GM23338 (cell line): ENCODE measurements around the gene ZCCHC2. TPM values are rescaled to one million over a fixed set of nuclear protein-coding genes. Genes with fewer than 3 reads are reported as not detected.

Source experiments
- ATAC-seq: fragments of 200-7000 bp; cut with Tn5 transposase; 3 replicates; pipeline ENCODE4 v1.9.1; 2020
- DNase-seq: peaks from one replicate; pipeline ENCODE4 v3.0.0-alpha.2; 2015; ENCODE audit warnings: low spot score
- H2AFZ ChIP-seq: fragments of 200-600 bp; sonication (generic); 2 replicates; pipeline ENCODE4 v1.8.0; 2016; ENCODE audit warnings: antibody characterized with exemption, mild to moderate bottlenecking, moderate library complexity
- H3F3A ChIP-seq: fragments of 200-600 bp; sonication (generic); replicated peaks from 2 replicates; pipeline ENCODE4 v1.8.0; 2017; ENCODE audit warnings: antibody characterized with exemption, mixed run types, low read depth
- H3K27ac ChIP-seq: fragments of 200-600 bp; sonication (generic); 2 replicates; pipeline ENCODE4 v1.6.1; 2016; ENCODE audit warnings: low read depth
- H3K27me3 ChIP-seq: fragments of 200-600 bp; sonication (generic); 2 replicates; pipeline ENCODE4 v1.8.0; 2016; ENCODE audit warnings: mild to moderate bottlenecking, mixed run types, moderate library complexity; ENCODE audit not compliant: insufficient read depth
- H3K36me3 ChIP-seq: fragments of 200-600 bp; sonication (generic); 2 replicates; pipeline ENCODE4 v1.8.0; 2016; ENCODE audit warnings: mild to moderate bottlenecking; ENCODE audit not compliant: insufficient read depth
- H3K4me1 ChIP-seq: fragments of 200-600 bp; sonication (generic); 2 replicates; pipeline ENCODE4 v1.8.0; 2016; ENCODE audit warnings: mild to moderate bottlenecking, moderate library complexity; ENCODE audit not compliant: insufficient read depth
- H3K4me2 ChIP-seq: fragments of 200-600 bp; sonication (generic); 2 replicates; pipeline ENCODE4 v1.7.1; 2017; ENCODE audit warnings: mixed run types
- H3K4me3 ChIP-seq: fragments of 200-600 bp; sonication (generic); 2 replicates; pipeline ENCODE4 v1.6.1; 2016; ENCODE audit warnings: mixed run types
- H3K79me2 ChIP-seq: fragments of 200-600 bp; sonication (generic); replicated peaks from 2 replicates; pipeline ENCODE4 v1.8.0; 2017; ENCODE audit warnings: mild to moderate bottlenecking; ENCODE audit not compliant: insufficient read depth
- H3K9me2 ChIP-seq: fragments of 200-600 bp; sonication (generic); 2 replicates; pipeline ENCODE4 v1.8.0; 2017; ENCODE audit not compliant: insufficient read depth
- H4K20me1 ChIP-seq: fragments of 200-600 bp; sonication (generic); replicated peaks from 2 replicates; pipeline ENCODE4 v1.8.0; 2017; ENCODE audit warnings: mild to moderate bottlenecking; ENCODE audit not compliant: insufficient read depth
- H3K27ac Mint-ChIP-seq: 2 replicates; pipeline ENCODE4 v1.8.0; 2020; ENCODE audit warnings: inconsistent platforms, mild to moderate bottlenecking, moderate library complexity, mixed read lengths
- H3K27me3 Mint-ChIP-seq: 3 replicates; pipeline ENCODE4 v1.8.0; 2022; ENCODE audit warnings: low read depth, mild to moderate bottlenecking, moderate library complexity, mixed read lengths, inconsistent platforms; ENCODE audit not compliant: insufficient read depth, poor library complexity
- H3K36me3 Mint-ChIP-seq: 3 replicates; pipeline ENCODE4 v1.8.0; 2021; ENCODE audit warnings: low read depth, mild to moderate bottlenecking, inconsistent platforms, moderate library complexity, mixed read lengths
- H3K4me1 Mint-ChIP-seq: 3 replicates; pipeline ENCODE4 v1.8.0; 2020; ENCODE audit warnings: mild to moderate bottlenecking, inconsistent platforms, mixed read lengths
- H3K4me3 Mint-ChIP-seq: 3 replicates; pipeline ENCODE4 v1.8.0; 2021; ENCODE audit warnings: moderate library complexity, mild to moderate bottlenecking, inconsistent platforms, mixed read lengths
- H3K9me3 Mint-ChIP-seq: 3 replicates; pipeline ENCODE4 v1.8.0; 2020; ENCODE audit warnings: moderate library complexity, mild to moderate bottlenecking, inconsistent platforms, mixed read lengths
- ETS1 ChIP-seq: IDR thresholded peaks from 2 replicates; pipeline ENCODE4 v1.6.1; 2016; ENCODE audit warnings: antibody characterized with exemption
- EZH2 ChIP-seq: fragments of 200-600 bp; sonication (generic); IDR thresholded peaks from one replicate; pipeline ENCODE4 v1.8.0; 2017; ENCODE audit warnings: antibody characterized with exemption, mild to moderate bottlenecking, low read depth; ENCODE audit not compliant: unreplicated experiment
- EZH2phosphoT487 ChIP-seq: fragments of 200-600 bp; sonication (generic); IDR thresholded peaks from one replicate; pipeline ENCODE4 v1.8.1; 2018; ENCODE audit warnings: antibody characterized with exemption; ENCODE audit not compliant: unreplicated experiment
- JUNB ChIP-seq: IDR thresholded peaks from one replicate; pipeline ENCODE4 v1.6.1; 2016; ENCODE audit warnings: antibody characterized with exemption; ENCODE audit not compliant: unreplicated experiment
- NANOG ChIP-seq: IDR thresholded peaks from 2 replicates; pipeline ENCODE4 v1.6.1; 2016; ENCODE audit warnings: antibody characterized with exemption, borderline replicate concordance
- REST ChIP-seq: IDR thresholded peaks from one replicate; pipeline ENCODE4 v1.6.1; 2018; ENCODE audit warnings: antibody characterized with exemption; ENCODE audit not compliant: unreplicated experiment
- ZNF114 ChIP-seq: fragments of 250-450 bp; sonication (Bioruptor Pico); IDR thresholded peaks from 2 replicates; pipeline ENCODE4 v1.5.0; 2020; ENCODE audit warnings: mild to moderate bottlenecking, moderate library complexity
- ZNF331 ChIP-seq: fragments of 250-450 bp; sonication (Bioruptor Pico); IDR thresholded peaks from 2 replicates; pipeline ENCODE4 v1.5.0; 2020; ENCODE audit warnings: low read depth, mild to moderate bottlenecking, moderate library complexity
- polyA plus RNA-seq: library from polyadenylated mRNA; unstranded; fragments of >200 nt; fragmentation: Nextera tagmentation; extraction: Ambion mirVana; gene quantifications from 2 replicates; pipeline ENCODE4 v1.2.1, GENCODE V29; 2016
- total RNA-seq: library from RNA; depleted of rRNA; stranded (reverse); fragments of >200 nt; shearing (Covaris generic); gene quantifications from 2 replicates; pipeline ENCODE4 v1.2.3, GENCODE V29; 2014
- TF ChIP-seq, protein P1 (sequence below): fragments of 250-450 bp; sonication (Bioruptor Pico); IDR thresholded peaks from 2 replicates; pipeline ENCODE4 v1.5.0; 2020; ENCODE audit warnings: mild to moderate bottlenecking, moderate library complexity

Gene ZCCHC2
- total and polyA plus RNA-seq, 2 experiments from 2014 or later = 5.4 to 15.4 TPM

- TF ChIP-seq, protein P1, sequence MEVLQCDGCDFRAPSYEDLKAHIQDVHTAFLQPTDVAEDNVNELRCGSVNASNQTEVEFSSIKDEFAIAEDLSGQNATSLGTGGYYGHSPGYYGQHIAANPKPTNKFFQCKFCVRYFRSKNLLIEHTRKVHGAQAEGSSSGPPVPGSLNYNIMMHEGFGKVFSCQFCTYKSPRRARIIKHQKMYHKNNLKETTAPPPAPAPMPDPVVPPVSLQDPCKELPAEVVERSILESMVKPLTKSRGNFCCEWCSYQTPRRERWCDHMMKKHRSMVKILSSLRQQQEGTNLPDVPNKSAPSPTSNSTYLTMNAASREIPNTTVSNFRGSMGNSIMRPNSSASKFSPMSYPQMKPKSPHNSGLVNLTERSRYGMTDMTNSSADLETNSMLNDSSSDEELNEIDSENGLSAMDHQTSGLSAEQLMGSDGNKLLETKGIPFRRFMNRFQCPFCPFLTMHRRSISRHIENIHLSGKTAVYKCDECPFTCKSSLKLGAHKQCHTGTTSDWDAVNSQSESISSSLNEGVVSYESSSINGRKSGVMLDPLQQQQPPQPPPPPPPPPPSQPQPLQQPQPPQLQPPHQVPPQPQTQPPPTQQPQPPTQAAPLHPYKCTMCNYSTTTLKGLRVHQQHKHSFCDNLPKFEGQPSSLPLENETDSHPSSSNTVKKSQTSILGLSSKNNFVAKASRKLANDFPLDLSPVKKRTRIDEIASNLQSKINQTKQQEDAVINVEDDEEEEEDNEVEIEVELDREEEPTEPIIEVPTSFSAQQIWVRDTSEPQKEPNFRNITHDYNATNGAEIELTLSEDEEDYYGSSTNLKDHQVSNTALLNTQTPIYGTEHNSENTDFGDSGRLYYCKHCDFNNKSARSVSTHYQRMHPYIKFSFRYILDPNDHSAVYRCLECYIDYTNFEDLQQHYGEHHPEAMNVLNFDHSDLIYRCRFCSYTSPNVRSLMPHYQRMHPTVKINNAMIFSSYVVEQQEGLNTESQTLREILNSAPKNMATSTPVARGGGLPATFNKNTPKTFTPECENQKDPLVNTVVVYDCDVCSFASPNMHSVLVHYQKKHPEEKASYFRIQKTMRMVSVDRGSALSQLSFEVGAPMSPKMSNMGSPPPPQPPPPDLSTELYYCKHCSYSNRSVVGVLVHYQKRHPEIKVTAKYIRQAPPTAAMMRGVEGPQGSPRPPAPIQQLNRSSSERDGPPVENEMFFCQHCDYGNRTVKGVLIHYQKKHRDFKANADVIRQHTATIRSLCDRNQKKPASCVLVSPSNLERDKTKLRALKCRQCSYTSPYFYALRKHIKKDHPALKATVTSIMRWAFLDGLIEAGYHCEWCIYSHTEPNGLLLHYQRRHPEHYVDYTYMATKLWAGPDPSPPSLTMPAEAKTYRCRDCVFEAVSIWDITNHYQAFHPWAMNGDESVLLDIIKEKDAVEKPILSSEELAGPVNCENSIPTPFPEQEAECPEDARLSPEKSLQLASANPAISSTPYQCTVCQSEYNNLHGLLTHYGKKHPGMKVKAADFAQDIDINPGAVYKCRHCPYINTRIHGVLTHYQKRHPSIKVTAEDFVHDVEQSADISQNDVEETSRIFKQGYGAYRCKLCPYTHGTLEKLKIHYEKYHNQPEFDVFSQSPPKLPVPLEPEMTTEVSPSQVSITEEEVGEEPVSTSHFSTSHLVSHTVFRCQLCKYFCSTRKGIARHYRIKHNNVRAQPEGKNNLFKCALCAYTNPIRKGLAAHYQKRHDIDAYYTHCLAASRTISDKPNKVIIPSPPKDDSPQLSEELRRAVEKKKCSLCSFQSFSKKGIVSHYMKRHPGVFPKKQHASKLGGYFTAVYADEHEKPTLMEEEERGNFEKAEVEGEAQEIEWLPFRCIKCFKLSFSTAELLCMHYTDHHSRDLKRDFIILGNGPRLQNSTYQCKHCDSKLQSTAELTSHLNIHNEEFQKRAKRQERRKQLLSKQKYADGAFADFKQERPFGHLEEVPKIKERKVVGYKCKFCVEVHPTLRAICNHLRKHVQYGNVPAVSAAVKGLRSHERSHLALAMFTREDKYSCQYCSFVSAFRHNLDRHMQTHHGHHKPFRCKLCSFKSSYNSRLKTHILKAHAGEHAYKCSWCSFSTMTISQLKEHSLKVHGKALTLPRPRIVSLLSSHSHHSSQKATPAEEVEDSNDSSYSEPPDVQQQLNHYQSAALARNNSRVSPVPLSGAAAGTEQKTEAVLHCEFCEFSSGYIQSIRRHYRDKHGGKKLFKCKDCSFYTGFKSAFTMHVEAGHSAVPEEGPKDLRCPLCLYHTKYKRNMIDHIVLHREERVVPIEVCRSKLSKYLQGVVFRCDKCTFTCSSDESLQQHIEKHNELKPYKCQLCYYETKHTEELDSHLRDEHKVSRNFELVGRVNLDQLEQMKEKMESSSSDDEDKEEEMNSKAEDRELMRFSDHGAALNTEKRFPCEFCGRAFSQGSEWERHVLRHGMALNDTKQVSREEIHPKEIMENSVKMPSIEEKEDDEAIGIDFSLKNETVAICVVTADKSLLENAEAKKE (CRISPR knock-in tag) = no peak
- TF ChIP-seq ZNF114 = no peak
- TF ChIP-seq ZNF331 (CRISPR knock-in tag) = no peak
- TF ChIP-seq ETS1 = no peak
- TF ChIP-seq JUNB = no peak
- TF ChIP-seq NANOG = no peak
- no peak for TF ChIP-seq EZH2
- no peak for TF ChIP-seq EZH2phosphoT487
Observed at GRCh38 chr18:62498616-62499262, 24.1 kb upstream of the ZCCHC2 start (continued).

GRCh38 chr18:62499263-62499650 lies 23.6 kb upstream of the ZCCHC2 start:
- DNase-seq (no peak), ATAC-seq (peak; percentile 69)
- no peaks in the 10 kb centered on the region for H3K27me3 ChIP-seq
- H3F3A ChIP-seq = no peaks in the 10 kb centered on the region
- no peaks in the 10 kb centered on the region for H3K4me1 ChIP-seq
- H3K79me2 ChIP-seq = no peaks in the 10 kb centered on the region
- Mint-ChIP-seq H3K27me3 (peaks cover 2% of the 10 kb centered on the region), H3K9me3 (no peaks in the 10 kb centered on the region; the same call in 2 of the 3 replicates), H3K27ac (no peak overlapping the region), H3K4me1 (no peaks in the 10 kb centered on the region; the same call in 2 of the 3 replicates), H3K4me3 (no peak overlapping the region), H3K36me3 (no peaks in the 10 kb centered on the region)
- no peaks in the 10 kb centered on the region for H3K36me3 ChIP-seq
- no peak for TF ChIP-seq REST
- no peak for TF ChIP-seq ETS1
- H2AFZ ChIP-seq = peak overlapping the region; percentile 88
- no peak overlapping the region for H3K4me3 ChIP-seq
- no peak overlapping the region for H3K4me2 ChIP-seq
- no peak overlapping the region for H3K27ac ChIP-seq
- no peaks in the 10 kb centered on the region for H4K20me1 ChIP-seq
- no peaks in the 10 kb centered on the region for H3K9me2 ChIP-seq
